HG03045 (cell line): Measurements from ENCODE around the gene APOB.

Experiments
- ATAC-seq: cut with Tn5 transposase; IDR thresholded peaks from one replicate; pipeline ENCODE4 v1.9.1; 2021; ENCODE audit warnings: mild to moderate bottlenecking, moderate library complexity; ENCODE audit not compliant: unreplicated experiment

APOB gene, protein sequence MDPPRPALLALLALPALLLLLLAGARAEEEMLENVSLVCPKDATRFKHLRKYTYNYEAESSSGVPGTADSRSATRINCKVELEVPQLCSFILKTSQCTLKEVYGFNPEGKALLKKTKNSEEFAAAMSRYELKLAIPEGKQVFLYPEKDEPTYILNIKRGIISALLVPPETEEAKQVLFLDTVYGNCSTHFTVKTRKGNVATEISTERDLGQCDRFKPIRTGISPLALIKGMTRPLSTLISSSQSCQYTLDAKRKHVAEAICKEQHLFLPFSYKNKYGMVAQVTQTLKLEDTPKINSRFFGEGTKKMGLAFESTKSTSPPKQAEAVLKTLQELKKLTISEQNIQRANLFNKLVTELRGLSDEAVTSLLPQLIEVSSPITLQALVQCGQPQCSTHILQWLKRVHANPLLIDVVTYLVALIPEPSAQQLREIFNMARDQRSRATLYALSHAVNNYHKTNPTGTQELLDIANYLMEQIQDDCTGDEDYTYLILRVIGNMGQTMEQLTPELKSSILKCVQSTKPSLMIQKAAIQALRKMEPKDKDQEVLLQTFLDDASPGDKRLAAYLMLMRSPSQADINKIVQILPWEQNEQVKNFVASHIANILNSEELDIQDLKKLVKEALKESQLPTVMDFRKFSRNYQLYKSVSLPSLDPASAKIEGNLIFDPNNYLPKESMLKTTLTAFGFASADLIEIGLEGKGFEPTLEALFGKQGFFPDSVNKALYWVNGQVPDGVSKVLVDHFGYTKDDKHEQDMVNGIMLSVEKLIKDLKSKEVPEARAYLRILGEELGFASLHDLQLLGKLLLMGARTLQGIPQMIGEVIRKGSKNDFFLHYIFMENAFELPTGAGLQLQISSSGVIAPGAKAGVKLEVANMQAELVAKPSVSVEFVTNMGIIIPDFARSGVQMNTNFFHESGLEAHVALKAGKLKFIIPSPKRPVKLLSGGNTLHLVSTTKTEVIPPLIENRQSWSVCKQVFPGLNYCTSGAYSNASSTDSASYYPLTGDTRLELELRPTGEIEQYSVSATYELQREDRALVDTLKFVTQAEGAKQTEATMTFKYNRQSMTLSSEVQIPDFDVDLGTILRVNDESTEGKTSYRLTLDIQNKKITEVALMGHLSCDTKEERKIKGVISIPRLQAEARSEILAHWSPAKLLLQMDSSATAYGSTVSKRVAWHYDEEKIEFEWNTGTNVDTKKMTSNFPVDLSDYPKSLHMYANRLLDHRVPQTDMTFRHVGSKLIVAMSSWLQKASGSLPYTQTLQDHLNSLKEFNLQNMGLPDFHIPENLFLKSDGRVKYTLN (N-terminal part only)

GRCh38 chr2:21043744-21044532, at the start of gene APOB:
Gene APOB, minus strand, starts transcription at chr2:21044073. Its CDS starts 128 bp downstream, at chr2:21043945.
- ATAC-seq = peak; percentile 12

- ATAC-seq = no peak
These were observed 48.5 kb upstream of the APOB start for GRCh38 chr2:21092308-21092869.

GRCh38 chr2:21084401-21084800, 40.5 kb upstream of the APOB start:
- no peak for ATAC-seq

DNA sequence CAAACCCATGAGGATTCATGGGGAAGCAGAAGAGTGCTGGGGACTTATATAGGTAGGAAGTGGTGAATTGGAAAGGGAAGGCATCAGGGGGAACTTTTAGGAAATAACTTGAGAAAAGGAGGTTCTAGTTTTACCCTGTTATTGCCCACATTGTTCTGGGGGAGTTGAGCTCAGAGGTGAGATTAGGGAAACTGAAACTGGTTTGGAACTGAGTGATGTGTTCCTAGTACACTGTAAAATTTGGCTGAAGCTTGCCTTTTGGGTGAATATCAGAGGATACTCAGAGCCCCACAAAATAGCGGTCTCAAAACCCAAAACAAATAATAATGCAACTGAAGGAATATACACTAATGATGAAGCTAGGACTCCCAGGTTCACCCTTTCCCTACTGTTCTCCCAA, 39.6 kb upstream of the APOB start:
- no peak for ATAC-seq

GRCh38 chr2:21078296-21078695, 34.4 kb upstream of the APOB start:
- no peak for ATAC-seq

DNA sequence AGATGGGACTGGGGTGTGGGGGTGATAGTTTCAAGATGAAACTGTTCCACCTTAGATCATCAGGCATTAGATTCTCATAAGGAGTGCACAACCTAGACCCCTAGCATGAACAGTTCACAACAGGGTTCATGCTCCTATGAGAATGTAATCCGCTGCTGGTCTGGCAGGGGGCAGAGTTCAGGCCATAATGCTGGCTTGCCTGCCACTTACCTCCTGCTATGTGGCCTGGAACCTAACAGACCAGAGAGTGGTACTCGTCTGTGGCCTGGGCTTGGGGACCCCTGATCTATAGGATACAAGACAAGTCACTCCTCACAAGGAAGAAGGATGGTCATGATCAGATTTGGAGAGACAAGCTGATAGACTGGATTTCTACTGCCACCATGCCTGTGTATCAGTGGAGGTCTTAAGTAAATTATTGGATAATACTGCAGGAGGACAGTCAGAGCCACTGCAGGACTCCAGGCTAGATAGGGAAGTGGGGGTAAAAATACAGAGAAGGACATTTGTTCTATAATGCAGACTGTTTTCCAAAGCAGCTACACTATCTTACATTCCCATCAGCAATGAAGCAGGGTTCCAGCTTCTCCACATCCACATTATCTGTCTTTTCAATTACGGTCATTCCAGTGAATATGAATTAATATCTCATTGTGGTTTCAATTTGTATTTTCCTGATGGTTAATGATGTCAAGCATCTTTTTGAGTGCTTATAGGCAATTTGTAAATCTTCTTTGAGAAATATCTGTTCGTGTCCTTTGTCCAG, 28.8 kb upstream of the APOB start:
- ATAC-seq = no peak

DNA sequence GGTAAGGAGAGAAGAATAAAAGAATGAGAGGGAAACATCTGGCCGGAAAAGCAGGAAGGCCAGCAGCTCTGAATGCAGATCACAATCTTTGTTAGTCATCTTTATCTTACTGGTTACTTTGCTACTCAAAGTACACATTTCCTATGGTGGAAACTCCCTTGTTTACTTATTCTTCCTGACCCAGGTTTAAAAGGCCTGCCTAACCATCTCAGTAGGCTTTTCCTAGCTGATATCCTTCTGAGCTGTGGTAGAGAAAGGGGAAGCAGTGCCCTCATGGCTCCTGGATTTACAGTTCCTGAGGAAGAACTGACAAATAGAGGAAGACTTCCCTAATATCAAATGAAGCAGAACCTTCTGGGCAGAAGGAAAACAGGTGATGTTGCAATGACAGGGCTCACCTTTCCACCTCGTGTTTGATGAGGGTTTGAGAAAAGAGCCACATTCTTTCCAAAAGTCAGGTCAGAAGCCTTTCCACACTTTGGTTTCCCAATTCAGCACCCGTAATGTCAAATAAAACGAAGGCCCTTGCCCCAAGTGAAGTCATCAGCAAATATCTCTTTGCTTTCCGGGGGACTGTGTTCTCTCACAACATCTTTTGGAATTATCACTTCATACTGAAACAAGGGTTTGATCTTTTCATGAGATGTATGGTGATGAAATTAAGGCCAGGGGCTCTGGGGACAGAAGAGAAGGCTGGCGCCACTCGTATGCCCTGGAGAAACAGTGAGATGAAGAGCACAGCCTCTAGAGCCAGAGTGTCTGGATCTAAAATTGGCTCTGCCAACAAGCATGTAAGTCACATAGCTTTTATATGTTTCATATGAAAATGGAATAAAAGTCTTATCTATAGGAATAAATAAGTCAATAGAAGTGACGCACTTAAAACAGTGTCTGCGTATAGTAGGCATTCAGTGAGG, 26.7 kb upstream of the APOB start:
- no peak for ATAC-seq

- ATAC-seq = no peak
These were observed 26.0 kb upstream of the APOB start for GRCh38 chr2:21069746-21070340.

- ATAC-seq = no peak
These were observed 24.1 kb upstream of the APOB start for GRCh38 chr2:21067859-21068537.

- ATAC-seq = no peak
These were observed 23.3 kb upstream of the APOB start for GRCh38 chr2:21067125-21067524.

DNA sequence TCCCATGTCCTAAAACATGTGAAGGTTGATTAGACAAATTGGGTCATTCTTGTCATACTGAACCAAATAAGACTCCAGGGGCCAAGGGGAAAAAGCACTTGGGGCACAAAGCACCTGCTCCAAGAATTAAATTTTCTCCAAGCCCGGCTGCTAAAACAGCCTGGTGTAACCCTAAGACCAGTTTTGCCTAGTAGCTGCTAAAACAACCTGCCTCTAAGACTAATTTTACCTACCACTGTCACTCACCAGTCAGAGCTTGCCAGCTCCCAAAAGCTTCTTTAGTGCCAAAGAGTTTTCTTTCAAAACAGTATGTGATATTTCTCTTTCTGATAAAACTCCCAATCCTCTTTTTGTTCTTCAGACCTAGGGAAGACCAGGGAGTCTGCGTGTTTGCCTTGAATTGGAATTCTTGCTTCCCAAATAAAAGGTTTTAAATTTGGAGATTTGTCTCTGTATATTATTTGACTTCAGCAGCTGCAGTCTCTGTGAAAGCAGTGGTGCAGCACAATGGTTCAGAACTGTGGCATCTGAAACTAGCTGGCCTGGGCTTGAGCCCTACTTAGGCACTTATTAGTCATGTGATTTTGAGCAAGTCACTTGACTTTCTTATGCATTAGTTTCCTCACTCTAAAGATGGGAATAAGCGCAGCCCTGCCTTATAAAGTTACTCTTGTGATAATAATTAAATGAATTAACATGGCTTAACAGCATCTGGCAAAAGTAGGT, 16.2 kb upstream of the APOB start:
- no peak for ATAC-seq

DNA sequence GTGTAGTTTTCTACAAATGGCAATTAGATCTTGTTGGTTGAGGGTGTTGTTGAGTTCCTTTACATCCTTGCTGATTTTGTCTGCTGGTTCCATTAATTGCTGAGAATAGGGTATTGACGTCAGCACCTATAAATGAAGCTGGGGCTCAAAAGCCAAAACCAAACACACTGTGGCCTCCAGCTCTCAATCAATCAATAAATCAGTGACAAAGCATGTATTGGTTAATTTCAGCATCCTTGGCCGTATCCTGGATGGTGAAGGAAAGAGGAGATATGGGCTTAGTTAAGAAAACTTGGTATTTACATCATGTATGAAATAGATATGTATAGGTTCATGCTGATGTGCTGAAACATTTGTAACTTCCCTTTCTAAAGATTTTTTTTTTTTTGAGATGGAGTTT, 13.2 kb upstream of the APOB start:
- no peak for ATAC-seq

DNA sequence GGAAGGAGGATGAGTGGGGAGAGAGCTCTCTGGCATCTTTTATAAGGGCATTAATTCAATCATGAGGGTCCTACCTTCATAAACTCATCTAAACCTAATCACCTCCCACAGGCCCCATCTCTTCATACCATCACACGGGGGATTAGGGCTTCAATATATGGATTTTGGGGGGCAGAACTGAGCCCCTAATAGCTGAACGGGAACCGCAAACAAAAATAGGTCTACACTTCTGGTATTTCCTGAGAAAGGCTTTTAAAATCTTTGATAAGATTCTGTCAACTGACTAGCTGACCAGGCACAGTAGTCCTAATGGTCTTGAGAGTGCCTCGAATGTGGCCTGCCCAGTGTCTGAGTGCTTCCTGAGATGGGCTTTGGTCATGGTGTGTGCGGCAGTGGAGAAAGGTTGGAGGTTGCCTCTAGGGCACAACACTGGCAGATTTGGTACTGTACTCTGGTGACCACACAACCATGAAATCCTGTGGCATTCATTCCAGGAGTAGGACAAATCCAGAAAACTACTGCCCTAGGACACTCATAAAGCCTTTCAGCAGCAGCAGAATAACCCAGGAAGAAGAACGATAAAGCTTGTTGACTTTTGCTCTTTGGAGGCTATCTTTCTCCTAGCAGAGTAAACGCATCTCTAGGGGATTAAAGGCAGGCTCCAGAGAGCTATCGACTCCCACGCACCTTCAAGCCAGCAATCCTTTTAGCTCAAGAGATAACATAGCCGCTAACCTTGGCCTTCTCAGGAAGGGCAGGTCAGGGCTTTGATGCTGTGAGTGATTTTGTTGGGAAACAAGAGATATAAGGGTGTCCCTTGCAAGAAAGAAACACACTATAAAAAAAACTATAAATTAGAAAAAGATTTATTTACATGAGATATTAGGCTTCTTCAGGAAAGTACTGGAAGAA, 12.3 kb upstream of the APOB start:
- no peak for ATAC-seq

- ATAC-seq = no peak
These were observed 11.6 kb upstream of the APOB start for GRCh38 chr2:21055451-21055850.

- no peak for ATAC-seq
These were observed 10.1 kb upstream of the APOB start for GRCh38 chr2:21054011-21054410.

DNA sequence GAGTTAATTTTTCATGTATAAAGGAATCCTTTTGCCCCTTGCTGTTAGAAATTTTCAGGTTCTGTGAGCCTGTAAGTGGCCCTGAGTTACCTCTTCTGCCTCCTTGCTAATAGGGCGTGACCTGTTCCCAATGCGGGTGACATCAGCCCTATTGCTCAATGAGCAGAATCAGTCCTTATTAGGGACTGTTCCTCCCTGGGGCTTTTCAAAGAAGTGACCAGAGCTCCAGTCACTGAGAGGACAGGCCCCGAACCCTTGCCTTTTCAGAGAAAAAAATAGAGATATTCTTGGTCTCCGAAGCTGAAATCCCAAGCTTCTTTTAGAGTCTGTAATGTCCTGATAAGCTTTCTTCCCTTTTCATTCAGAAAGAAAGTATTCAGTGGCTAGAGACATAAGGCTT, 8.2 kb upstream of the APOB start:
- ATAC-seq = no peak
